Effector CD8-positive, alpha-beta T cell (primary cell): ENCODE measurements around the gene CAPZB.
"Not testable (repeated sequence)": the region's sequence is repeated elsewhere in the genome, so short reads cannot be mapped to it uniquely, and the experiment has no call there.

Experiments
- DNase-seq: peaks from one replicate; lab custom pipeline; 2025; lab: John Stamatoyannopoulos, UW
- total RNA-seq, 4 experiments: gene quantifications; one replicate each; lab custom pipeline; 2026; lab: John Stamatoyannopoulos, UW

CAPZB gene
- total RNA-seq = 143 to 198 (median 172) reads per million in 4 experiments

DNA sequence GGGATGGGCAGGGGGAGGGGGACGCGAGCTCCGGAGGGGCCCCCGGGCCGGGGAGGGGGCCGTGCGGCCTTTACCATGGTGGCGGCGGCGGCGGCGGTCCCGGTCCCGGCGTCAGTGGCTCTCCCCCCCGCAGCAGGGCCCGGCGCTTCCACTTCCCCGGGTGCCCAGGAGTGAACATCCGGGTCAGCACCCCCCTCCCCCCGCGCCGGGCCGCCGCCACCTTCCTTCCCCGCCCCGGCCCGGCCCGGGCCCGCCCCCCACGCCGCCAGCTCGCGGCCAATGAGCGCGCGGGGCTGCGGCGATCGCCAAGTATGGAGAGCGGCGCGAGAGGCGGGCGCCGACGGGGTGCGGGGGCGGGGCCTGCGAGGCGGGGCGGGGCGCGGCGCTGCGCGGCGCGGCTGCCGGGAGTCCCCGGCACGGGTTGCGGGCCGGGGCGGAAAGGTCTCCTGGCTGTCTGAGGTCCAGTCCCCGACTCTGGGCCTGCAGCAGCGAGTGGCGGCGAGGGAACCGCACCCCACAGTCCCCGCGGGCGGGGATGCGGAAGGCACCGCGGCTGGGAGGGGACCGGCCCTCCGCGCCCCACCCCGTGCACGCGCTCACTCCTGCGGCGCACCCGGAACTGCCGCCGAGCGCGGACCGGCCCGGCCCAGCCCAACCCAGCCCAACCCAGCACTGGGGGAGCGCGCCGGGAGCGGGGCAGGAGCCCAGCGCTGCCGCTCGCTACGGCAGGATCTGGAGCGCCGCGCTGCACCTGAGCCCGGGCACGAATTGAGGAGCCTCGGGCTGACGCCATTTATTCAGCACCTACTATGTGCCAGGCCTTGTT lies at the start of gene CAPZB:
Gene CAPZB, minus strand, starts transcription at position 178 of the 826 bp plus-strand sequence. Its CDS starts 101 bp downstream, at position 77.
- DNase-seq = peak; percentile 88

DNA sequence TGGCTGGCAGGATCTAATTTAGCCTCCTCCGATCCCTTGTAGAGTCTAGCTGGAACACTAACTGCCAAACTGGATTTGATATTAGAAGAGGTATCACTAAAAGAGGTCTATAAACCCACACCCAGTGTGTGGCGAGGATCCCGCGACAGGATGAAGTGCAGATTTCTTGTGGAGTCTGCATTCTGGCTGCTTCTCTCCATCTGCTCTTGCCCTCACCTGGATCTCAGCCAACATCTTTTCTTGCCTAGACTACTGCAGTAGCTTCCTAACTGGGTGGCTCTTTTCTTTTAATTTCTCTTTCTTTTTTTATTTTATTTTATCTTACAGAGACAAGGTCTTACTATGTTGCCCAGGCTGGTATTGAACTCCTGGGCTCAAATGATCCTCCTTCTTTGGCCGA lies 48.9 kb upstream of the CAPZB start:
- DNase-seq = no peak

DNA sequence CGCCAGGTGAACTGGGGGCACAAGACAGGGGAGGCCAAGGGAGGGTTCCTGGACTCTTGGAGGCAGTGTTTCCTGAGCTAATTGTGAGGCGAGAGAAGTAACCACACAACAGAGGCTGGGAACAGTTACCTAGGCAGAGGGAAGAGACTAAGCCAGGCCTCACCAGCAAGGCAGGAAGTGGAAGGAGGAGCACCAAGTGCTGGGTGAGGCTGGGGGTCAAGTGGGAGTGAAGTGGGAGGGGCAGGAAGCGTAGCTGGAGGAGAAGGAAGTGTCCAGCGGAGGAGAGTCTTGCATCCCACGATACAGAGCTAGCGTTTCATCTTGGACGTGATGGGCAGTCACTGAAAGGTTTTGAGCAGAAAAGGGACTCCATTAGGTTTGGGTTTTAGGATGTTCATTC lies 48.3 kb upstream of the CAPZB start:
- DNase-seq = no peak

DNA sequence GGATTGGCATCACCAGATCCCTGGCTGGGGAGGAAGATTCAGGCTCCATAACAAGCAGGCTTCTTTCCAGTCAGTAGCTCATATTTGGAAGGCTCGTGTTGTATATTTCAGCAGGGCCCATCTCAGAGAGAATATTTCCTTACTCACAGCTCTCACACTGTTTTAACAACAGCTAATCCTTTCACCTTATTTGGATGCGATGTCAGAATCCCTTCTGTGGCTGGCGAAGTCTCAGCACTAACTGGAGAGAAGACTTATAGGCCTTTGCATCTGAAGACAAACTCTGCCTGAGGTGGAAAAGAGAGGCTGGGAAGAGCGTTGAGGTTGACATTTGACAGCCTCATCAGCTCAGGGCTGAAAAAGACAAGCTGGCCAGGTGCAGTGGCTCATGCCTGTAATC lies 47.2 kb upstream of the CAPZB start:
- no peak for DNase-seq

DNA sequence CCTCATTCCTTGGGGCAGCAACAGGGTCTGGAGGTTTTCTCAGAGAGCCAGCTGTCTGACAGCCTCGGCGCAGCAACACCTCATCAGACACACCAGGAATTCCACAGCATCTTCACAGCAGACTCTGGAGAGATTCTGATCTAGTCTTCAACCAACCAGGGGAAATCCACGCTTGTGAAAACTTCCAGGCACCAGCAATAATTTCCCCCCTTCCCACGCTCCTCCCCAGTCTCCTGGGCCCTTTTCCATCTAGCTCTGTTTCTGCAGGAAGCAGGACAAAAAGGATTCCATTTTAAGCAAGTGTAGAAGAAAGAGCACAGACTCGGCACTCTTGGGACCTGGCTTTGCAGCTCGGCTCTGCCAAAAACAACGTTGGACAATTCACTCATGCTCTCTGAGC lies 44.3 kb upstream of the CAPZB start:
- DNase-seq = no peak

DNA sequence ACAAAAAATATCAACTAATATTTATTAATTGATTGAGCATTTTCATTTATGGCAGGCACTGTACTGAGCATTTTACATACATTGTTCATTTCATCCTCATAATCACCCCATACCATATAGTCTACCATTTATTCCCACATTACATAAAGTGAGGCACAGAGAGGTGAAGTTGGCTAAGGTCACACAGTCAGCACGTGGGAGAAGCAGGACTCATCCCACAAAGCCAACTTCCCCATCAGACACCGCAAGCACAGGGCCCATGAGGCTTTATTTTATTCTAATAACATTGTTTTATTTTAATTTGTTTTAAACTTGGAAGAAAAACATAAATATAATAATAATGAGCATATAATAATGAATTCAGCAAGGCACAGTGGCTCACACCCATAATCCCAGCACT lies 43.1 kb upstream of the CAPZB start:
- DNase-seq = no peak

DNA sequence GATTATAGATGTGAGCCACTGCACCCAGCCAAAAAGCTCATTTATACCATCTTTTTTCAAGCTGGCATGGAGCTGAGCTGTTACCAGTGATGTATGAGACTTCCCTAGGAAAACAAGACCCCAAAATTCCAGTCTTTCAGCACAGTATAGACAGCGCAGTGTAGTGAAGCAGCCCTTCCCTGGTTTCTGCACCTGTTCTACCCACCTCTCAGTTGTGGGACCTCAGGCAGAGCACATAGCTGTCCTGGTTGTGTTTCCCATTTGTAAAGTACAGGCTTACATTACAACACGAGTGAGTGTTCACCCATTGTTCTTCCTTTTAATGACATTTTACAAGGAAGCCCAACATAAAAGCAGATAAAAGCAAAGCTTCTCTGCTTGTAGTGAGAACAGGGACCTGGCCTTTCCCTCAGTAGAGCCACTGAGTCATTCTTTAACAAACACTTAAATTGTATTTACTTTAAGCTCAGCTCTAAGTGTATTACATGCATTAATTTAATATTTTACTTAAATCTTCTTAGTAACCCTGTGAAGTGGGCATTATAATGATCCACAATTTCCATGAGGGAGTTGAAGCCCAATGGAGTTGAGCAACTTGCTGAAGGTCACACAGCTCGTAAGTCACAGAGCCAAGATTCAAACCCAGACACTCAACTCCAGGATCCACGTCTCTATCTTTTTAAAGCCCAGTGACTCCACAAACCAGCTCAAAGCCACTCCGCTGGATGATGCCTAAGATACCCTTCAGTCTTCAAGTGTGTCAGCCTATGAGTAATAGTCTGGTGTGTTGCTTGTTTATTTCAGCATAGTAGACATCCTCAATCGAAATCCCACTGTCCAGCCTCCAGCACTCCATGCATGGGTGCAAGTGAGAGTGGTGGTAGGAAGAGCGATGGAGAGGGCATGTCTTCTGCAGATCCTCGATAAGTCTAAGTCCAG lies 40.5 kb upstream of the CAPZB start:
- no peak for DNase-seq

DNA sequence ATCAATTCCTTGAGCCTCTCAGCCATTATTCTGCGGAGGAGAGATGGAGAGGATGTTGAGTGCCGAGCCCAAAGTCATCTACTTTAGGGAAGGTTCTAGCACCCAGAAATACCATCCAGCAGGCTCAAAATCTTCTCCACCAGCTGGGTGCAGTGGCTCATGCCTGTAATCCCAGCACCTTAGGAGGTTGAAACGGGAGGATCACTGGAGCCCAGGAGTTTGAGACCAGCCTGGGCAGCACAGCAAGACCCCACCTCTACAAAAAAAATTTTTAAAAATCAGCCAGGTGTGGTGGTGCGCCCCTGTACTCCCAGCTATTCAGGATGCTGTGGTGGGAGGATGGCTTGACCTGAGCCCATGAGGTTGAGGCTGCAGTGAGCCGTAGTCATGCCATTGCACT lies 39.5 kb upstream of the CAPZB start:
- DNase-seq = no peak

DNA sequence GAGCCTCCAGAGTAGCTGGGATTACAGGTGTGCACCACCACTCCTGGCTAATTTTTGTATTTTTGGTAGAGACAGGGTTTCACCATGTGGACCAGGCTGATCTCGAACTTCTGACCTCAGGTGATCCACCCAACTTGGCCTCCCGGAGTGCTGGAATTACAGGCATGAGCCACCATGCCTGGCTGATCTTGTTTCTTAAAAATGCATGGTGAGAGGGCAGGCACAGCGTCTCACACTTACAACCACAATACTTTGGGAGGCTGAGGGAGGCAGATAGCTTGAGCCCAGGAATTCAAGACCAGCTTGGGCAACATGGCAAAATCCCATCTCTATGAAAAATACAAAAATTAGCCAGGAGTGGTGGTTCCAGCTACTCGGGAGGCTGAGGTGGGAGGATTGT lies 37.2 kb upstream of the CAPZB start:
- DNase-seq = not testable (repeated sequence)

DNA sequence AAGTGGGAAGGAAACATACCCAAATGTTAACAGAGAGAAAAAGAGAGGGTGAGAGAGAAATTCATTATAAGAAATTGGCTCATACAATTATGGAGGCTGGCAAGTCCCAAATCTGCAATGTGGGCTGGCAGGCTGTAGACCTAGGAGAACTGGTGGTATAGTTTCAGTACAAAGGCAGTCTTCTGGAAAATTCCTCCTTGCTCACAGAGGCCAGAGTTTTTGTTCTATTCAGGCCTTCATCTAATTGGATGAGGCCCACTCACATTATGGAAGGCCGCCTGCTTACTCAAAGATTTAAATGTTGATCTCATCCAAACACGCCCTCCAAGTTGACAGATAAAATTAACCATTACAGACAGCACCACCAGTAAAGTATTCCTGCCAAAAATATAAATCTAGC lies 36.1 kb upstream of the CAPZB start:
- DNase-seq = no peak

DNA sequence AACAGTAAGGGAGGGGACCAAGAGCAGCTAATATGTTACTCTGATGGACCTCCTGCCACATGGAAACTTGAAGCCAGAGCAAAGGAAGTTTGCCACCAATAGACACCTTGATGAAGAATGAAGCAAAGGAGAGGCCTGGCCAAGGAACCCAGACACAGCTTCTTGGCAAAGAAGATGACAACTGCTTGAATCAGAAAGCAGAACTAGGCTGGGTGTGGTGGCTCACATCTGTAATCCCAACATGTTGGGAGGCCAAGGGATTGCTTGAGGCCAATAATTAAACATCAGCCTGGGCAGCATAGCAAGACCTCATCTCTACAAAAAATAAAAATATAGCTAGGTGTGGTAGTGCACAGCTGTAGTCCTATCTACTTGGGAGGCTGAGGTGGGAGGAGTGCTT lies 31.7 kb upstream of the CAPZB start:
- no peak for DNase-seq

DNA sequence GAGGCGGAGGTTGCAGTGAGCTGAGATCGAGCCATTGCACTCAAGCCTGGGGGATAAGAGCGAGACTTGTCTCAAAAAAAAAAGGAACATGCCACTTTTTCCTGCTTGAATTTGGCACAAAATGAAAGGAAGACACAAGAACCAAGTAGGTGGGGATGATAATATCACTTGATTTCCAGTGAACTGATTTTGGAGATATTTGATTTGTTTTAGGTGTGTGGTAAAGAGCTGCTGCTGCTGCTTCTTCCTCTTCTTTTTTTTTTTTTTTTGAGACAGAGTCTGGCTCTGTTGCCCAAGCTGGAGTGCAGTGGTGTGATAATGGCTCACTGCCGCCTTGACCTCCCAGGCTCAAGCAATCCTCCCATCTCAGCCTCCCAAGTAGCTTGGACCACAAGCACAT lies 29.9 kb upstream of the CAPZB start:
- no peak for DNase-seq

DNA sequence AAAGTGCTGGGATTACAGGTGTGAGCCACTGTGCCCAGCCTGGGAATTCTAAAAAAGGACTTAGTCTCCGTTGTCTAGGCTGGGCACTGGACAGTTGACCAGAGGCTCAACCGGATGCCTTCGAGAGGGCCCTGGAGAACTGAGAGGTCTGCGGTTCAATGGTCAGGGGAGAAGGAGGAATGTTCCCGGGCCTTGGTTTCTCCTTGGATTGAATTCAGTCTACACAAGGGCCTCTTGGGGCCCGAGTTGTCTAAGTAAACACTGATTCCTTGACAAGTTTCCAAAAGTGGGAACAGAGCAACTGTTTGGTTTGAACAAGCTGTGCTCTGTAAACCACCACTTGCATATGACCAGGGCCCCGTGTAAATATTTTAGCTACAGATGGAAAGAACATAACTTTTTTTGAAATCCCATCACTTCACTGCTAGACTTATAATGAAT lies 29.1 kb upstream of the CAPZB start:
- DNase-seq = no peak

DNA sequence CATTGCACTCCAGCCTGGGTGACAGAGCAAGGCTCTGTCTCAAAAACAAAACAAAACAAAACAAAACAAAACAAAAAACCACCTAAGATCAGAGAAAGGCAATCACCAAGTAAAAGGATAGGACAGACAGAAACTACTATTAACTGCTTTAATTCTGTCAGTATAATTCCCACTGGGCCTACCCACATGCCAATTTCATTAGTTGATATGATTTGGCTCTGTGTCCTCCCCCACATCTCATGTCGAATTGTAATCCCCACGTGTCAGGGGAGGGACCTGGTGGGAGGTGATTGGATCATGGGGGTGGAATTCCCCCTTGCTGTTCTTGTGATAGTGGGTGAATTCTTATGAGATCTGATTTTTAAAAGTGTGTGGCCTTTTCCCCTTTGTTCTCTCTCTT lies 27.2 kb upstream of the CAPZB start:
- DNase-seq = no peak

DNA sequence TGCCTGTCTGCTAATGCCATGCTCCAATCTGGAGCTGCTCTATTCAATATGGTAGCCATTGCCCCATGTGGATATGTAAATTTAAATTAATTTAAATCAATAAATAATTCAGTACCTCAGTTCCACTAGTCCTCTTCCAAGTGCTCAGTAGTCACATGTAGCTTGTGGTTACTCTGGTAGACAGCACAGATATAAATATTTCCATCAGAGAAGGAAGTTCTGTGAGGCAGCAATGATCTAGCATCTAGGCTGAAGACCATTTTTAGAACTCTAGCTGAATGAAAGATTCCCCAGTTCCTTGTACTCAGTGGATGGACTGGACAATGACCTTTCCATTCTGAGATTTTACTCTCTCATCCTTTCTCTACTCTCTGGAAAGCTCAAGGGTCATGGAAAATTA lies 25.8 kb upstream of the CAPZB start:
- DNase-seq = no peak

DNA sequence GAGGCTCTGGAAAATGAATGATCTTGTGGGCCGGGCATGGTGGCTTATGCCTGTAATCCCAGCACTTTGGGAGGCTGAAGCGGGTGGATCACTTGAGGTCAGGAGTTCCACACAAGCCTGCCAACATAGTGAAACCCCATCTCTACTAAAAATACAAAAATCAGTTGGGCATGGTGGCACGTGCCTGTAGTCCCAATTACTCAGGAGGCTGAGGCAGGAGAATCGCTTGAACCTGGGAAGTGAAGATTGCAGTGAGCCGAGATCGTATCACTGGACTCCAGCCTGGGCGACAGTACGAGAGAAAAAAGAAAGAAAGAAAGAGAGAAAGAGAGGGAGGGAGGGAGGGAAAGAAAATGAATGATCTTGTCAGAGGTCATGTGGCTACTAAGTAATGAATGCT lies 24.3 kb upstream of the CAPZB start:
- not testable (repeated sequence) for DNase-seq

DNA sequence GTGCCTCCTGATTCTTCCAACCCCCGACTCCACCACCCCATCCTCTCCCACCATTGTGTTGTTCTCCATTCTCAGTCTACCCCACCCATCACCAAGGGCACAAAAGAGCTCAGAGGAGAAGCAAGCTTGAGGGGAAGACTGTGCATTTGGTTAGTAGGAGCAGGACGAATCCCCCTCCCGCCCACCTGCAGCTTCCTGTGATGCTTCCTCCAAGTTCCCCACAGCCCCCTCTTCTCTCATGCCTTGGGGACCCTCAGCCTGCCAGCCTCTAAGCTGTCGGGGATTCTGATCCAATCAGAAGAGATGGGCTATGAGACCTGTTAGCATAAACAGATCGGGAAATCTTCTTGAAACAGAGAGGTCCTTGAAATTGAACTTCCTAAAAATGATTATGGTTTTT lies 22.2 kb upstream of the CAPZB start:
- no peak for DNase-seq

DNA sequence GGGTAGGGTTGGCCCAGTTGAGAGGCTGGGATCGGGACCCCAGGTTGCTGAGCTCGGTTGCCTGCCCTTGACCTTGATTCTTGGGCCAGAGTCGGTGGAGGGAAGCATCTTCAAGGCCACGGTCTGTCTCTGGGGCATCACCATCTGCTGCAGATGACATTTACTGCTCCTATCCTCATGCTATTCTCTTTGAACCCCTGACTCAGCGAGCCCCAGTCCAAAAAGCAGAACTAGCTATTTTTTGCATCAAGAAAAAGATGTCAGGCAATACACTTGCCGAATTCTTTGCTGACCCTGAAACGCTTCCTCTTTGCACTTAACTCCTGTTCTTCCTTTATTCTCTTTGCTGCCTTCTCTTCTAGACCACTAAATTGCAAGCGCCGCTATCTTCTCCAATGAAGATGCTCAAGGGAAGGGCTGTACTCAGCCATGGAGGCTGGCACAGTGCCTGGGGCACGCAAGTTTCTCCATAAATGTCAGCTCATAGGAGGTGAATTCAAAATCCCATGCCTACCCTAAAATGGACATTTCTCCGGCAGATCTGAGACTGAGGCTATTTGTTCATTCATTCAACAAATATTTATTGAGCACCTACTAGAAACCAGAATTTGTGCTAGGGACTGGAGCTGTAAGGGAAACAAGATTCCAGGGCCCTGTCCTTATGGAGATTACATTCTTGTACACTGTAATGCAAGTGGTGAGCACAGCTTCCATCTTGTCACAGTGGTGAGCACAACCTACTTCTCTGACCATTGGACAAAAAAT lies 20.5 kb upstream of the CAPZB start:
- no peak for DNase-seq

DNA sequence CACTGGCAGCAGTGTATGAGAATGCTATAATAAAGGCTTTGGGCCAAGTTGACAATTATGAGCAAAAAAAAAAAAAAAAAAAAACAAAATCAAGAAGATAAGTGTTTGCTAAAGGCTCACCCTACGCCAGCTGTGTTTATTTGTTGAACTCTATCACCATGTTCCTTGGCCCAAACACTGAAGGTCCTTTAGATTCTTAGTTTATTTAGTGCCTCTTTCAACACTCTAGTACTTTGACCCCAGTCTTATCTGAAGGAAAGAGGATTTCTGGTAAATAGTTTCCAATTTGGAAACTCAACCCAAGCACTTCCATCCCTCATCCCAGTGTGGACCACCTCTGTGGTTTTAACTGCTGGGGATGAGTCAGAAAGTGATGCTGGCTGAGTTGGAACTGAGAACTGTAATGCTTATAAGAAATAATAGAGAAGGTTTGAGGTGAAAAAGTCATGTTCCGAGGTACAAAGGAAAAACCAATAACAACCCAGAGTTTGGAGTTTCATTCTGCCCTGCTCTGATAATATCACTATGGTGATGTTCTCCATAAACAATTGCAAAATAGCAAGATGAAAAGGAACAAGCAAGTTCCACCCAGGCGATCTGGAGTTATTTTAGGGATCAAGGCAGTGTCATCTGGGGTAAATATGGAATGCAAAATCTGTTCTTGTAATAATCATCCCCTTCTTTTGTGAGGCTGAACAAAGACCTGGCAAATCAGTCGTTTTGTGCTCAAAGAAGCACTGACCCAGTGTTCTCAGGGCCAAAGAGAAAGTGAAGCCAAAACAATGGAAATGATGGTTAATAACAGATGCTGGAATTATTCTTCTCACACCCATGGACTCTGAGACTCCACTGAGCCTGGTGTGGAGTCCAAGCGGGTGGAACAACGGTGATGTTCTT lies 19.7 kb upstream of the CAPZB start:
- no peak for DNase-seq

DNA sequence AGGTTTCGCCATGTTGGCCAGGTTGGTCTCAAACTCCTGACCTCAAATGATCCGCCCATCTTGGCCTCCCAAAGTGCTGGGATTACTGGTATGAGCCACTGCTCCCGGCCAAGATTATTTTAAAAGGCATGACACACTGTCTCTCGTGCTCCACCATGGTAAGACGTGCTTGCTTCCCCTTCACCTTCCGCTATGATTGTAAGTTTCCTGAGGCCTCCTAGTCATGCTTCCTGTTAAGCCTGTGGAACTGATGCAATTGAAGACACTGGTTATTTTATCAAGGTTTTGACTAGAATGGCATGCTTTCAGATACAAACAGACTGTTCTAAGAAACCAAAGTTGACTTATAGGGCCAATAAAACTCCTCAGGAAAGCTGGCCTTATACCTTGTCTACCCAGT lies 16.9 kb upstream of the CAPZB start:
- not testable (repeated sequence) for DNase-seq

DNA sequence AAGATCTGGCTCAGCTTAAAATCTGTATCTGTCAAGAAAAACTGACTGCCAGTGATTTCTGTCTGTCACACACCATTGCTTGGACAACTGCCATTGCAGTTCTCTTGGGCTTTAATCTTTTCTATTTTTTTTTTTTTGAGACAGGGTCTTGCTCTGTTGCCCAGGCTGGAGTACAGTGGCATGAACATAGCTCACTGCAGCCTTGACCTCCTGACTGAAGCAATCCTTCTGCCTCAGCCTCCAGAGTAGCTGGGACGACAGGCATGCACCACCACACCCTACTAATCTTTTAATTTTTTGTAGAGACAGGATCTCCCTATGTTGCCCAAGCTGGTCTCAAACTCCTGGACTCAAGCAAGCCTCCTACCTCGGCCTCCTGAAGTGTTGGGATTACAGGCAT lies 14.5 kb upstream of the CAPZB start:
- DNase-seq = not testable (repeated sequence)
